Activated CD8-positive, alpha-beta T cell treated with anti-CD3 and anti-CD28 coated beads for 36 hours (primary cell): ENCODE measurements around the gene SOCS6. TPM values are rescaled to one million over a fixed set of nuclear protein-coding genes. Genes with fewer than 3 reads are reported as not detected.

Source experiments
- ATAC-seq: fragments of 200-7000 bp; cut with Tn5 transposase; one replicate; pipeline ENCODE4 v1.10.0; 2021; ENCODE audit warnings: mild to moderate bottlenecking, moderate library complexity
- CTCF ChIA-PET: fragments of 350-600 bp; sonication (Branson Sonifier 250); formaldehyde crosslinking; loops from one replicate; lab custom pipeline; 2021; ENCODE audit warnings: antibody characterized with exemption; lab: Charles Lee
- POLR2A ChIA-PET: fragments of 350-600 bp; sonication (Branson Sonifier 250); formaldehyde crosslinking; loops from one replicate; lab custom pipeline; 2021; ENCODE audit warnings: antibody characterized with exemption; lab: Charles Lee
- DNase-seq: peaks from one replicate; pipeline ENCODE4 v3.0.0-alpha.2; 2020
- H3K27ac Mint-ChIP-seq: one replicate; pipeline ENCODE4 v1.8.0; 2021; ENCODE audit warnings: mild to moderate bottlenecking, mixed read lengths
- H3K27me3 Mint-ChIP-seq: one replicate; pipeline ENCODE4 v1.8.0; 2021; ENCODE audit warnings: mixed read lengths
- H3K36me3 Mint-ChIP-seq: one replicate; pipeline ENCODE4 v1.8.0; 2021; ENCODE audit warnings: low read depth, mixed read lengths
- H3K4me1 Mint-ChIP-seq: one replicate; pipeline ENCODE4 v1.8.0; 2021; ENCODE audit warnings: low read depth, mixed read lengths
- H3K4me3 Mint-ChIP-seq: one replicate; pipeline ENCODE4 v1.8.0; 2021; ENCODE audit warnings: mild to moderate bottlenecking, moderate library complexity, mixed read lengths
- H3K9me3 Mint-ChIP-seq: one replicate; pipeline ENCODE4 v1.8.0; 2021; ENCODE audit warnings: mixed read lengths
- intact Hi-C: fragments of 100-400 bp; cut with micrococcal nuclease; formaldehyde crosslinking; loops from one replicate; pipeline ENCODE4 v1.10.0; 2022
- total RNA-seq, 2 experiments: library from RNA; stranded (reverse); gene quantifications; one replicate each; pipeline ENCODE4 v1.2.3, GENCODE V29; 2021
- TF ChIP-seq, protein P1 (sequence below): fragments of 200-600 bp; IDR thresholded peaks from one replicate; pipeline ENCODE4 v1.8.0; 2022; ENCODE audit warnings: antibody characterized with exemption, mild to moderate bottlenecking

SOCS6 gene
- total RNA-seq, 2 experiments from 2014 or later = 0.47 to 0.60 TPM

- Mint-ChIP-seq H3K27me3 (no peaks in the 10 kb centered on the region), H3K36me3 (no peaks in the 10 kb centered on the region), H3K27ac (no peak overlapping the region), H3K9me3 (no peaks in the 10 kb centered on the region), H3K4me3 (no peak overlapping the region), H3K4me1 (no peaks in the 10 kb centered on the region)
- DNase-seq (no peak), ATAC-seq (no peak)
- TF ChIP-seq, protein P1, sequence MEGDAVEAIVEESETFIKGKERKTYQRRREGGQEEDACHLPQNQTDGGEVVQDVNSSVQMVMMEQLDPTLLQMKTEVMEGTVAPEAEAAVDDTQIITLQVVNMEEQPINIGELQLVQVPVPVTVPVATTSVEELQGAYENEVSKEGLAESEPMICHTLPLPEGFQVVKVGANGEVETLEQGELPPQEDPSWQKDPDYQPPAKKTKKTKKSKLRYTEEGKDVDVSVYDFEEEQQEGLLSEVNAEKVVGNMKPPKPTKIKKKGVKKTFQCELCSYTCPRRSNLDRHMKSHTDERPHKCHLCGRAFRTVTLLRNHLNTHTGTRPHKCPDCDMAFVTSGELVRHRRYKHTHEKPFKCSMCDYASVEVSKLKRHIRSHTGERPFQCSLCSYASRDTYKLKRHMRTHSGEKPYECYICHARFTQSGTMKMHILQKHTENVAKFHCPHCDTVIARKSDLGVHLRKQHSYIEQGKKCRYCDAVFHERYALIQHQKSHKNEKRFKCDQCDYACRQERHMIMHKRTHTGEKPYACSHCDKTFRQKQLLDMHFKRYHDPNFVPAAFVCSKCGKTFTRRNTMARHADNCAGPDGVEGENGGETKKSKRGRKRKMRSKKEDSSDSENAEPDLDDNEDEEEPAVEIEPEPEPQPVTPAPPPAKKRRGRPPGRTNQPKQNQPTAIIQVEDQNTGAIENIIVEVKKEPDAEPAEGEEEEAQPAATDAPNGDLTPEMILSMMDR = no peak
- CTCF ChIA-PET = no interaction called here
- POLR2A ChIA-PET = no interaction called here
- intact Hi-C loops = no loop called here
These were observed 70.2 kb downstream of the SOCS6 start for GRCh38 chr18:70359071-70359470.

DNA sequence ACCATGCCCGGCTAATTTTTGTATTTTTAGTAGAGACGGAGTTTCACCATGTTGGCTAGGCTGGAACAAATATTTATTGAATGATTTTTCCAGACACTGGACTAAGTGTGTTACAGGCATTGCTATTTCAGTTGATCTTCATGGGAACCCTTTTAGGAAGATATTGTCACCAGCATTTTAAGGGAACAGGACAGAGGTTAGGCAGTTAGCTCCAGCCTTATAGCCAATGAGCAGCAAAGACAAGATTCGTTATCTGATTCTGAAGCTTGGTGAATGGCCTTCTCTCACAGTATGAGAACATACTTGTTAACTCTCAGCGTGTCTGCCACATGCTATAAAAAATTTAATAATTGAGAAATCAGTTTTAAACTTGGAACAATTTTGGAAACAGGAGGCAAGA is 73.4 kb downstream of the SOCS6 start:
- Mint-ChIP-seq H3K36me3 (no peaks in the 10 kb centered on the region), H3K4me1 (no peaks in the 10 kb centered on the region), H3K27me3 (peaks cover 3% of the 10 kb centered on the region), H3K4me3 (no peak overlapping the region), H3K9me3 (no peaks in the 10 kb centered on the region), H3K27ac (no peak overlapping the region)
- ATAC-seq (no peak), DNase-seq (no peak)
- TF ChIP-seq, protein P1 = no peak
- CTCF ChIA-PET = no interaction called here
- POLR2A ChIA-PET = no interaction called here
- intact Hi-C loops = no loop called here

DNA sequence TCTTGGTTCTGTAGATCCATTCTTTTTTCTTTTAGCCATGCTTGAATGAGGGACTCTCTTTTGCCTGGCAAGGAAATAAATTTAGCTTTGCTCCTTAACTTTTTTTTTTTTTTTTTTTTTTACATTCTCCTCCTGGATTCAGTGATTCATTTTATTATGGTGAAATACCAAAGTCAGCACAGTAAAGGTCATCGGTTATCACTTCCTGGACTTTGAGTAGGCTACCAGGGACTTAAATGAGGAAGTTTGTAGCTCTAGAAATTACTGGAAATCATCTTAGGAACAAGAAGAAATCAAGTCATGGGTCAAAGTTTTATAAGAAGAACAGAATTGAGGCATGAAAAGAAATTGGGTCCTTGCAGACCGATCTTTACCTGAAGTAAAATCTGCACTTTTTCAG is 75.0 kb downstream of the SOCS6 start:
- ChIA-PET POLR2A (no interaction called here), CTCF (no interaction called here)
- TF ChIP-seq, protein P1 = no peak
- intact Hi-C loops = no loop called here
- Mint-ChIP-seq H3K27me3 (peaks cover 7% of the 10 kb centered on the region), H3K36me3 (no peaks in the 10 kb centered on the region), H3K9me3 (no peaks in the 10 kb centered on the region), H3K4me3 (no peak overlapping the region), H3K4me1 (no peaks in the 10 kb centered on the region), H3K27ac (no peak overlapping the region)
- ATAC-seq (no peak), DNase-seq (no peak)

DNA sequence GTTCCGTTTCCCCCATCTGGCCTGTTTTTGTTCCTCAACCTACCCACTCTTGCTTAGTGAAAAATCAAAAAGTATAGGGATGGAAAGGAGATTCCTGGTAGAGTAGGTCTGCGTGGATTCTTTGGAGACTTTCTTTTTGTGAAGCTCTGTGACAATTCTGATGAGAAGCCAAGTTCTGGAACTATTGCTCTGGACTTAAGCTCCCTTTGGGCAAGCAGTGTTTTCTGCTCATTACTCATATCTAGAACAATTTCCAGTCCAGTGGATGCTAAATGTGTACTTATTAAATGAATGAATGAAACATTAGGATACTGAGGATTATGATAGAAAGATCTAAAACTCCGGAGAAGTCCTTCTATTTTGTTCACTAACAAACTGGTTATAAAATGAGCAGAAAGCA is 76.5 kb downstream of the SOCS6 start:
- Mint-ChIP-seq H3K4me3 (no peak overlapping the region), H3K27ac (no peak overlapping the region), H3K36me3 (no peaks in the 10 kb centered on the region), H3K4me1 (no peaks in the 10 kb centered on the region), H3K27me3 (peaks cover 10% of the 10 kb centered on the region), H3K9me3 (no peaks in the 10 kb centered on the region)
- ATAC-seq (no peak), DNase-seq (no peak)
- intact Hi-C loops = no loop called here
- ChIA-PET POLR2A (no interaction called here), CTCF (no interaction called here)
- TF ChIP-seq, protein P1 = no peak

GRCh38 chr18:70366174-70366573 is 77.3 kb downstream of the SOCS6 start:
- POLR2A ChIA-PET = no interaction called here
- peaks cover 10% of the 10 kb centered on the region for H3K27me3 Mint-ChIP-seq
- H3K9me3 Mint-ChIP-seq = no peaks in the 10 kb centered on the region
- TF ChIP-seq, protein P1 = no peak
- ATAC-seq = no peak
- CTCF ChIA-PET = interaction anchor here (0.7 to 0.9 kb wide), 2 partner anchors 16 to 68 kb away, joined by 3 read pairs; no protein-coding TSS in a partner anchor
- H3K36me3 Mint-ChIP-seq = no peaks in the 10 kb centered on the region
- no peak for DNase-seq
- no peak overlapping the region for H3K4me3 Mint-ChIP-seq
- H3K4me1 Mint-ChIP-seq = no peaks in the 10 kb centered on the region
- intact Hi-C loops = no loop called here
- H3K27ac Mint-ChIP-seq = no peak overlapping the region
